GM12878 (cell line): ENCODE data around the gene RGS11. TPM values are rescaled to one million over a fixed set of nuclear protein-coding genes. Genes with fewer than 3 reads are reported as not detected.

Source experiments
- ATAC-seq: fragments of 200-7000 bp; cut with Tn5 transposase; 3 replicates; pipeline ENCODE4 v1.9.1; 2020; ENCODE audit warnings: mild to moderate bottlenecking, moderate library complexity
- BruUV-seq: library from RNA; stranded (reverse); fragments of 400-500 nt; replicated peaks from 2 replicates; lab custom pipeline; 2021; lab: Mats Ljungman, UMichigan
- CTCF ChIA-PET: fragments of 300-600 bp; sonication (Branson Sonifier 250); formaldehyde crosslinking; extraction: SDS; loops from one replicate; lab custom pipeline; 2021; ENCODE audit warnings: inconsistent platforms; lab: Yijun Ruan, JAX
- POLR2A ChIA-PET: fragments of 350-600 bp; formaldehyde crosslinking; extraction: SDS; loops from one replicate; lab custom pipeline; 2021; ENCODE audit warnings: inconsistent platforms; lab: Charles Lee
- RAD21 ChIA-PET: fragments of 300-600 bp; sonication (Branson Sonifier 250); formaldehyde crosslinking; loops from one replicate; lab custom pipeline; 2023; ENCODE audit warnings: antibody characterized with exemption; ENCODE audit not compliant: unreplicated experiment; lab: Charles Lee
- SMC1A ChIA-PET: fragments of 300-600 bp; sonication (Branson Sonifier 250); formaldehyde crosslinking; loops from one replicate; lab custom pipeline; 2023; ENCODE audit not compliant: unreplicated experiment, uncharacterized antibody; lab: Charles Lee
- DNase-seq: peaks from one replicate; pipeline ENCODE4 v3.0.0-alpha.2; 2011; ENCODE audit warnings: low read depth, low spot score
- FAIRE-seq: peaks from 3 replicates; lab custom pipeline; 2011; peaks lifted over from hg19 to GRCh38; lab: Jason Lieb, UNC
- H2AFZ ChIP-seq: 2 replicates; pipeline ENCODE4 v1.6.0; 2011; ENCODE audit warnings: low read depth, low read length, control low read depth; ENCODE audit not compliant: control insufficient read depth
- H3K27ac ChIP-seq: 2 replicates; pipeline ENCODE4 v1.5.1; 2011; ENCODE audit warnings: control low read depth; ENCODE audit not compliant: control insufficient read depth, insufficient read depth
- H3K27me3 ChIP-seq, 2 experiments: replicated peaks in 1 of 2; 2 replicates each; pipeline versions ENCODE4 v1.6.0 to v1.6.1; 2011; ENCODE audit warnings: low read length in 1 of 2; ENCODE audit not compliant: control insufficient read depth in 2 of 2, insufficient read depth in 2 of 2
- H3K36me3 ChIP-seq, 2 experiments: 2 replicates each; pipeline ENCODE4 v1.5.1; 2011; ENCODE audit warnings: low read length in 1 of 2; ENCODE audit not compliant: control insufficient read depth in 2 of 2, insufficient read depth in 2 of 2
- H3K4me1 ChIP-seq: 2 replicates; pipeline ENCODE4 v1.6.1; 2011; ENCODE audit warnings: mild to moderate bottlenecking, low read length, moderate library complexity, mixed read lengths; ENCODE audit not compliant: control insufficient read depth, insufficient read depth
- H3K4me2 ChIP-seq: 2 replicates; pipeline ENCODE4 v1.6.0; 2011; ENCODE audit warnings: control low read depth; ENCODE audit not compliant: control insufficient read depth, insufficient read depth
- H3K4me3 ChIP-seq: fragments of 200-600 bp; sonication (generic); 2 replicates; pipeline ENCODE4 v1.5.1; 2016
- H3K79me2 ChIP-seq: 2 replicates; pipeline ENCODE4 v1.6.0; 2011; ENCODE audit warnings: low read length; ENCODE audit not compliant: control insufficient read depth, insufficient read depth
- H3K9ac ChIP-seq: 2 replicates; pipeline ENCODE4 v1.8.0; 2011; ENCODE audit warnings: low read length, control low read depth, mixed read lengths; ENCODE audit not compliant: control insufficient read depth, insufficient read depth
- H3K9me3 ChIP-seq: replicated peaks from 3 replicates; pipeline ENCODE4 v1.5.1; 2011; ENCODE audit warnings: mild to moderate bottlenecking, low read length; ENCODE audit not compliant: control insufficient read depth, insufficient read depth
- H4K20me1 ChIP-seq: 2 replicates; pipeline ENCODE4 v1.6.0; 2011; ENCODE audit not compliant: control insufficient read depth, insufficient read depth
- E2F4 ChIP-seq: IDR thresholded peaks from 2 replicates; pipeline ENCODE4 v1.6.1; 2012; ENCODE audit warnings: low read depth, low read length, improper control_type of control experiment
- HDAC6 ChIP-seq: fragments of 200-600 bp; sonication (generic); IDR thresholded peaks from one replicate; pipeline ENCODE4 v1.8.0; 2017; ENCODE audit warnings: antibody characterized with exemption; ENCODE audit not compliant: unreplicated experiment
- NR2C2 ChIP-seq: IDR thresholded peaks from 2 replicates; pipeline ENCODE4 v1.6.1; 2011; ENCODE audit warnings: borderline replicate concordance, low read depth; ENCODE audit not compliant: control insufficient read depth, insufficient read length
- POLR2A ChIP-seq: IDR thresholded peaks from 2 replicates; pipeline ENCODE4 v1.6.1; 2011; ENCODE audit warnings: low read depth, mild to moderate bottlenecking, low read length
- RBBP5 ChIP-seq: fragments of 200-600 bp; sonication (generic); conservative IDR thresholded peaks from 2 replicates; pipeline ENCODE4 v1.6.1; 2016
- SUZ12 ChIP-seq: fragments of 200-600 bp; sonication (generic); IDR thresholded peaks from one replicate; pipeline ENCODE4 v1.6.1; 2018; ENCODE audit warnings: antibody characterized with exemption, mild to moderate bottlenecking; ENCODE audit not compliant: unreplicated experiment
- TCF7 ChIP-seq: IDR thresholded peaks from 2 replicates; pipeline ENCODE4 v1.6.1; 2014; ENCODE audit warnings: antibody characterized with exemption, borderline replicate concordance
- ZNF622 ChIP-seq: fragments of 450-650 bp; IDR thresholded peaks from 2 replicates; pipeline ENCODE4 v1.6.1; 2017; ENCODE audit warnings: mild to moderate bottlenecking, inconsistent platforms
- WGBS: methylation state at CpG from one replicate; pipeline ENCODE4 v1.1.6; 2016; ENCODE audit warnings: low lambda C conversion rate; ENCODE audit not compliant: insufficient replicate concordance, insufficient coverage; ENCODE audit errors: missing lambda C conversion rate; 5-methylcytosine and 5-hydroxymethylcytosine counted together
- in situ Hi-C: fragments of 300-500 bp; cut with MboI; formaldehyde crosslinking; loops from 9 replicates; pipeline ENCODE4 v1.14.3; 2018; ENCODE audit warnings: mixed read lengths
- intact Hi-C: fragments of 100-400 bp; cut with micrococcal nuclease; formaldehyde crosslinking; loops from one replicate; pipeline ENCODE4 v1.14.2; 2022; ENCODE audit not compliant: unreplicated experiment
- polyA plus RNA-seq, 11 experiments: library from polyadenylated mRNA; depleted of rRNA in 4 of 11; unstranded in 6 of 11; stranded (reverse) in 5 of 11; fragments of >200 nt; fragmentation: Nextera tagmentation in 4 of 11; fragmentation: Illumina TruSeq in 1 of 11; extraction: Ambion mirVana in 4 of 11; extraction: Trizol in 1 of 11; gene quantifications; 1 replicate in 1 of 11; 2 replicates in 10 of 11; pipeline versions ENCODE4 v1.2.1 to v1.2.3, GENCODE V29; 2011 to 2016; ENCODE audit warnings: inconsistent platforms in 2 of 11, missing spikeins in 2 of 11, low read depth in 1 of 11
- total RNA-seq, 4 experiments: library from RNA; depleted of rRNA in 3 of 4; stranded (reverse); fragments of >200 nt in 3 of 4; fragmentation: Illumina TruSeq in 1 of 4; extraction: Trizol in 1 of 4; gene quantifications; 2 replicates each; pipeline versions ENCODE4 v1.2.1 to v1.2.3, GENCODE V29; 2013 to 2021

Gene RGS11
- total and polyA plus RNA-seq, 10 of the 15 experiments (the other 5 are each of a cell fraction or from before 2014, with no cell fraction given) = 0.04 TPM; not detected in 9

- TF ChIP-seq POLR2A (no peak), E2F4 (no peak), TCF7 (no peak), ZNF622 (no peak)
These were observed 808 bp upstream of the RGS11 start (continued) for GRCh38 chr16:276426-277077.

GRCh38 chr16:275041-275641 lies 603 bp downstream of the RGS11 start:
- DNase-seq (no peak), ATAC-seq (peak; percentile 21; the same call in 1 of the 3 replicates), FAIRE-seq (no peak)
- Histone ChIP-seq H3K9me3 (no peaks in the 10 kb centered on the region), H3K9ac (no peak overlapping the region), H3K27ac (no peak overlapping the region), H3K4me3 (no peak overlapping the region), H2AFZ (no peak overlapping the region), H3K36me3 (no peaks in the 10 kb centered on the region), H3K27me3 (peaks cover 0 to 3% of the 10 kb centered on the region in 2 experiments; a peak in 2 of 4 replicates), H3K4me2 (peak overlapping the region; percentile 42; the same call in 1 of the 2 replicates), H3K79me2 (no peaks in the 10 kb centered on the region), H4K20me1 (no peaks in the 10 kb centered on the region), H3K4me1 (no peaks in the 10 kb centered on the region)
- BruUV-seq = no TSS peak
- ChIA-PET RAD21 (no interaction called here), POLR2A (no interaction called here), CTCF (no interaction called here), SMC1A (no interaction called here)
- intact Hi-C loops = no loop called here
- in situ Hi-C loops = no loop called here
- WGBS = 4% methylated on average over 51 of the region's 58 CpGs
- TF ChIP-seq HDAC6 (peak; percentile 86), SUZ12 (peak; percentile 73), NR2C2 (no peak), RBBP5 (no peak)
